HepG2 (cell line): Measurements from ENCODE around the gene MLC1. TPM values are rescaled to one million over a fixed set of nuclear protein-coding genes. Genes with fewer than 3 reads are reported as not detected.

Source experiments
- ATAC-seq: fragments of 200-7000 bp; cut with Tn5 transposase; 3 replicates; pipeline ENCODE4 v1.9.1; 2020; ENCODE audit warnings: mild to moderate bottlenecking, moderate library complexity
- BruUV-seq: library from RNA; stranded (reverse); fragments of 400-500 nt; replicated peaks from 2 replicates; lab custom pipeline; 2021; lab: Mats Ljungman, UMichigan
- CTCF ChIA-PET: fragments of 300-600 bp; formaldehyde crosslinking; extraction: SDS; loops from one replicate; lab custom pipeline; 2021; ENCODE audit warnings: low total read pairs, inconsistent platforms, low intra/inter-chr PET ratio; lab: Yijun Ruan, JAX
- POLR2A ChIA-PET: fragments of 350-600 bp; sonication (Branson Sonifier 250); formaldehyde crosslinking; loops from one replicate; lab custom pipeline; 2020; ENCODE audit warnings: antibody characterized with exemption, inconsistent platforms; lab: Yijun Ruan, JAX
- DNase-seq: peaks from one replicate; pipeline ENCODE4 v3.0.0-alpha.2; 2015; ENCODE audit warnings: low spot score
- FAIRE-seq: peaks from 3 replicates; lab custom pipeline; 2011; peaks lifted over from hg19 to GRCh38; lab: Jason Lieb, UNC
- H2AFZ ChIP-seq: one replicate; pipeline ENCODE4 v1.6.1; 2011; ENCODE audit warnings: low read length, inconsistent platforms
- H3K27ac ChIP-seq: fragments of 300-600 bp; 3 replicates; pipeline ENCODE4 v1.8.0; 2011; ENCODE audit warnings: mixed run types, mild to moderate bottlenecking, mixed read lengths, low read length, inconsistent platforms; ENCODE audit not compliant: insufficient read depth; ENCODE audit errors: extremely low read length
- H3K27me3 ChIP-seq, 2 experiments: fragments of 200-600 bp in 1 of 2; 2 replicates in 1 of 2; 3 replicates in 1 of 2; pipeline versions ENCODE4 v1.6.0 to v1.8.0; 2011; ENCODE audit warnings: low read length in 2 of 2, mild to moderate bottlenecking in 2 of 2, moderate library complexity in 2 of 2, inconsistent platforms in 1 of 2; ENCODE audit not compliant: insufficient read depth in 2 of 2, control insufficient read depth in 1 of 2
- H3K36me3 ChIP-seq, 2 experiments: fragments of 200-600 bp in 1 of 2; replicated peaks in 1 of 2; 2 replicates in 1 of 2; 3 replicates in 1 of 2; pipeline versions ENCODE4 v1.5.1 to v1.8.0; 2011; ENCODE audit warnings: low read length in 2 of 2, inconsistent platforms in 1 of 2; ENCODE audit not compliant: insufficient read depth in 2 of 2, control insufficient read depth in 1 of 2
- H3K4me1 ChIP-seq: 2 replicates; pipeline ENCODE4 v1.5.1; 2012; ENCODE audit warnings: low read length, inconsistent platforms; ENCODE audit not compliant: insufficient read depth
- H3K4me2 ChIP-seq: 2 replicates; pipeline ENCODE4 v1.6.0; 2011; ENCODE audit warnings: low read depth, low read length, inconsistent platforms
- H3K4me3 ChIP-seq, 3 experiments: fragments of 200-600 bp in 1 of 3; sonication (generic), shearing (Covaris generic) in 1 of 3; replicated peaks in 1 of 3; 2 replicates each; pipeline ENCODE4 v1.5.1; 2011 to 2016; ENCODE audit warnings: low read length in 3 of 3, inconsistent platforms in 2 of 3, low read depth in 2 of 3, mild to moderate bottlenecking in 2 of 3, control low read depth in 1 of 3, mixed read lengths in 1 of 3; ENCODE audit not compliant: insufficient read depth in 1 of 3
- H3K79me2 ChIP-seq: one replicate; pipeline ENCODE4 v1.6.1; 2011; ENCODE audit warnings: low read length, inconsistent platforms; ENCODE audit not compliant: insufficient read depth
- H3K9ac ChIP-seq: 2 replicates; pipeline ENCODE4 v1.6.0; 2011; ENCODE audit warnings: mild to moderate bottlenecking, low read depth, low read length, inconsistent platforms; ENCODE audit not compliant: insufficient read depth
- H3K9me3 ChIP-seq: 2 replicates; pipeline ENCODE4 v1.5.1; 2012; ENCODE audit warnings: mild to moderate bottlenecking, low read length
- H4K20me1 ChIP-seq: 2 replicates; pipeline ENCODE4 v1.6.0; 2011; ENCODE audit warnings: inconsistent platforms, mild to moderate bottlenecking, low read length, moderate library complexity; ENCODE audit not compliant: insufficient read depth
- MAFK ChIP-seq, 2 experiments: IDR thresholded peaks in 1 of 2; conservative IDR thresholded peaks in 1 of 2; 2 replicates each; pipeline ENCODE4 v1.6.1; 2011; ENCODE audit warnings: improper control_type of control experiment in 2 of 2, low read length in 2 of 2
- SMARCE1 ChIP-seq: fragments of 450-650 bp; IDR thresholded peaks from 2 replicates; pipeline ENCODE4 v1.6.1; 2017; ENCODE audit warnings: borderline replicate concordance
- WGBS: methylation state at CpG from one replicate; pipeline ENCODE4 v1.1.6; 2017; ENCODE audit warnings: low lambda C conversion rate; 5-methylcytosine and 5-hydroxymethylcytosine counted together
- in situ Hi-C: cut with HindIII; loops from 2 replicates; pipeline ENCODE4 v1.10.0; 2017; ENCODE audit warnings: low pct_unique_long_range_greater_than_20kb; ENCODE audit not compliant: extremely low pct_ligation_motif_present
- intact Hi-C: fragments of 100-400 bp; cut with micrococcal nuclease; formaldehyde crosslinking; loops from one replicate; pipeline ENCODE4 v1.10.0; 2022; ENCODE audit not compliant: unreplicated experiment
- polyA plus RNA-seq, 8 experiments: library from polyadenylated mRNA; depleted of rRNA in 3 of 8; stranded (reverse) in 7 of 8; unstranded in 1 of 8; fragments of >200 nt; fragmentation: Illumina TruSeq in 4 of 8; extraction: Trizol in 4 of 8; gene quantifications; 2 replicates each; pipeline versions ENCODE4 v1.2.1 to v1.2.3, GENCODE V29; 2011 to 2016; ENCODE audit warnings: low read depth in 4 of 8, missing spikeins in 1 of 8, mixed read lengths in 1 of 8; ENCODE audit not compliant: insufficient read depth in 1 of 8
- total RNA-seq, 5 experiments: library from RNA; depleted of rRNA; stranded (reverse); fragments of >200 nt; fragmentation: Illumina TruSeq; extraction: Trizol; gene quantifications; 2 replicates each; pipeline ENCODE4 v1.2.3, GENCODE V29; 2016; ENCODE audit warnings: low read depth in 1 of 5
- TF ChIP-seq, protein P1 (sequence below): sonication (generic); formaldehyde crosslinking; IDR thresholded peaks from 2 replicates; pipeline ENCODE4 v1.5.1; 2020; ENCODE audit warnings: mild to moderate bottlenecking, missing genetic modification reagents, moderate library complexity

Gene MLC1
- total and polyA plus RNA-seq, 2 of the 13 experiments (the other 11 are each of a cell fraction or from before 2014, with no cell fraction given), result not detected

DNA sequence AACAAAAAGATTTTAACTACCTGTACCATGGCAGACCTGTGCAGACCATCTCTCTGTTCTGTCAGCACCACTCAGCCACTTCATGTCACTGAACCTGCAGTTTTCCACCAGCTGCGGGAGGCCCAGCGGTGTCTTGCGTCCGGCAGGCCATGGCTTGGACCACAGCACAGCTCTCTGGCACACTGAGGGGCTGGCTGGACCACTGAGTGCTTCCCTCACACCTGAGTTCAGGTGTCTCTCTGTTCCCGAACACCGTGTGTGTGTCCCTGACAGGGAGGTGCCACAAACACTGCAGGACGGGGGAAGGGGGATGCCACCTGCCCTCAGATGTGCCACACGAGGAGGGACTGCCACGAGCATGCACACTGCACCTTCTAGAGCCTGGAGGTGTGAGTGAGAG lies 22.3 kb upstream of the MLC1 start:
- no peak for ATAC-seq
- POLR2A ChIA-PET, result no interaction called here
- no TSS peak for BruUV-seq
- Histone ChIP-seq H3K9ac (no peak overlapping the region), H3K9me3 (no peaks in the 10 kb centered on the region), H2AFZ (no peak overlapping the region), H3K79me2 (no peaks in the 10 kb centered on the region), H3K4me1 (peaks cover 7% of the 10 kb centered on the region; the same call in 1 of the 2 replicates), H3K4me2 (no peak overlapping the region), H4K20me1 (no peaks in the 10 kb centered on the region), H3K4me3 (no peak overlapping the region), H3K27me3 (peaks cover 4 to 28% of the 10 kb centered on the region in 2 experiments; a peak in 4 of 5 replicates), H3K27ac (no peak overlapping the region), H3K36me3 (no peaks in the 10 kb centered on the region)
- no peak for DNase-seq
- WGBS, result 55% methylated on average over 5 of the region's 9 CpGs
- intact Hi-C loops (no loop called here), in situ Hi-C loops (no loop called here)
- CTCF ChIA-PET, result no interaction called here
- FAIRE-seq, result no peak
- TF ChIP-seq, protein P1, sequence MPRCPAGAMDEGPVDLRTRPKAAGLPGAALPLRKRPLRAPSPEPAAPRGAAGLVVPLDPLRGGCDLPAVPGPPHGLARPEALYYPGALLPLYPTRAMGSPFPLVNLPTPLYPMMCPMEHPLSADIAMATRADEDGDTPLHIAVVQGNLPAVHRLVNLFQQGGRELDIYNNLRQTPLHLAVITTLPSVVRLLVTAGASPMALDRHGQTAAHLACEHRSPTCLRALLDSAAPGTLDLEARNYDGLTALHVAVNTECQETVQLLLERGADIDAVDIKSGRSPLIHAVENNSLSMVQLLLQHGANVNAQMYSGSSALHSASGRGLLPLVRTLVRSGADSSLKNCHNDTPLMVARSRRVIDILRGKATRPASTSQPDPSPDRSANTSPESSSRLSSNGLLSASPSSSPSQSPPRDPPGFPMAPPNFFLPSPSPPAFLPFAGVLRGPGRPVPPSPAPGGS, result no peak

DNA sequence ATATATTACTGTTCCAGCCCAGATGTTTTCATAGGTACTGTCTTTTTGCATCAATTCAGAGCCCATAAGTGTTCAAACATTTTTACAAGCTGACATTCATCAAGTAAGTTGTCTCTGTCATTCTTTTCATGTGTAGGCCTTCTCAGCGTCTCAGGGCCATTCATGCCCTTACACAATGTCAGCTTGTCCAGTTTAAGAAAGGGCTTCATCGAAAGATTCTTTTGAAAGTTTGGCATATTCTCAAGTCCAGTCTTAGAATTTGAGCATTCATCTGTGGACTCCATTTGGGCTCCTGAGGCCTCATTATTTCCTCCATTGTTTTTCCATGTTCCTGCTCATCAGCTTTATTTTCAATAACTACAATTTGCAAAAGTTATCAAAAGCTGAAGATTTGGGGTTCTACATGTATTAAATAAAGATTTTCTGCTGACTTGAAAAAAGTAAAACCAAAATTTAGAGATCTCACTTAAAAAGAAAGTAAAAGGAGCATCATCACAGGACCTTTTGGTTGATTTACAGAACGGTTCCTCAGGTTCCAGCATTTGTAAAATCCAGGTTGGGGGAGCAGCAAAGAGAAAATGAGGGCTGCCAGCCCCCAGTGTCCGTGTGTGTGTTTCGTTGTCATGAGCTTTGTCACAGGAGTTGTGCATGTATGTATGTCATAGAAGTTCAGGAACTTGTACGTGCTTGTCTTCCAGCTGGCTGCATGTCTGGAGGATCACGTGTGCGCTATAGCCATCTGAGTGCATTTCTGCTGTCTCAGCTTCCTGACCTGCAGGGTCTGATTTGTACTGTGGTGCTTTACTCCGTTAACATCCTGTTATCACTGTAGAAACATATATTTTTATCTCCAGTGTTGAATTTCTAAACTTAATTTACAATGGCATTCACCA lies 20.2 kb upstream of the MLC1 start:
- Histone ChIP-seq H3K9me3 (no peaks in the 10 kb centered on the region), H3K4me3 (no peak overlapping the region), H3K79me2 (no peaks in the 10 kb centered on the region), H3K27ac (no peak overlapping the region), H3K4me2 (no peak overlapping the region), H3K36me3 (no peaks in the 10 kb centered on the region), H3K9ac (no peak overlapping the region), H2AFZ (no peak overlapping the region), H3K27me3 (peaks cover 3 to 18% of the 10 kb centered on the region in 2 experiments; a peak in 4 of 5 replicates), H3K4me1 (peaks cover 7% of the 10 kb centered on the region; the same call in 1 of the 2 replicates), H4K20me1 (no peaks in the 10 kb centered on the region)
- 21% methylated on average over 9 of the region's 9 CpGs for whole genome bisulfite sequencing
- intact Hi-C loops (no loop called here), in situ Hi-C loops (no loop called here)
- ChIA-PET POLR2A (no interaction called here), CTCF (no interaction called here)
- FAIRE-seq, result no peak
- no TSS peak for BruUV-seq
- TF ChIP-seq MAFK (conservative IDR thresholded peaks at IDR 0.05 in 1 of 2, IDR thresholded peaks at IDR 0.05 in 1 of 2; ENCODE audit: low read length in 2 of 2), result peak in 1 of 2 experiments; percentile 20; a peak in 1 of 4 replicates
- no peak for TF ChIP-seq SMARCE1
- no peak for DNase-seq
- ATAC-seq, result no peak
